Measurements from ENCODE around the gene APPL2.

DNA sequence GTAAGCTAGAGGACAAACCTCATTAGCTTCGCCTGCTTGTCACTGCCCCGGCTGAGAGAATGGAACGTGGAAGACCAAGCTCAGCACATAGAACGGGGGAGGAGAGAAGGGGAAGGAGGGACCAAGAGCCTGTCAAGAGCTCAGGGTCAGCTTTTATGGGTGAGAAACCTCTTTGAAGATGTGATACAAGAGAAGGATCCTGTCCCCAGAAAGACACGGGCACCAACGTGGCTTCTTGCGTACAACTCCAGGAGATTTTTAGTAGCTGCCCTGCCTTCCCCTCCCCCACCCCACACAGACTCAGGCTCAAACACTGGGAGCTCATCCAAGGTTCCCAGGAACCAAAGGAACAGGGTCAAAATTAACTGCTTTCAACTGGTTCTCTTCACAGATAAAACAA, 34.7 kb downstream of the APPL2 start:
- TF ChIP-seq POLR2AphosphoS5 (IDR thresholded peaks at IDR 0.05) (no peak), EP300 (IDR thresholded peaks at IDR 0.05) (no peak)
- TF ChIP-seq, protein P1, sequence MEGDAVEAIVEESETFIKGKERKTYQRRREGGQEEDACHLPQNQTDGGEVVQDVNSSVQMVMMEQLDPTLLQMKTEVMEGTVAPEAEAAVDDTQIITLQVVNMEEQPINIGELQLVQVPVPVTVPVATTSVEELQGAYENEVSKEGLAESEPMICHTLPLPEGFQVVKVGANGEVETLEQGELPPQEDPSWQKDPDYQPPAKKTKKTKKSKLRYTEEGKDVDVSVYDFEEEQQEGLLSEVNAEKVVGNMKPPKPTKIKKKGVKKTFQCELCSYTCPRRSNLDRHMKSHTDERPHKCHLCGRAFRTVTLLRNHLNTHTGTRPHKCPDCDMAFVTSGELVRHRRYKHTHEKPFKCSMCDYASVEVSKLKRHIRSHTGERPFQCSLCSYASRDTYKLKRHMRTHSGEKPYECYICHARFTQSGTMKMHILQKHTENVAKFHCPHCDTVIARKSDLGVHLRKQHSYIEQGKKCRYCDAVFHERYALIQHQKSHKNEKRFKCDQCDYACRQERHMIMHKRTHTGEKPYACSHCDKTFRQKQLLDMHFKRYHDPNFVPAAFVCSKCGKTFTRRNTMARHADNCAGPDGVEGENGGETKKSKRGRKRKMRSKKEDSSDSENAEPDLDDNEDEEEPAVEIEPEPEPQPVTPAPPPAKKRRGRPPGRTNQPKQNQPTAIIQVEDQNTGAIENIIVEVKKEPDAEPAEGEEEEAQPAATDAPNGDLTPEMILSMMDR (IDR thresholded peaks at IDR 0.05): no peak

All from sigmoid colon (tissue), 4 donors.